Smooth muscle cell (in vitro differentiated cells): ENCODE measurements around the gene THAP10. TPM values are rescaled to one million over a fixed set of nuclear protein-coding genes. Genes with fewer than 3 reads are reported as not detected.
A peak's percentile ranks its signal among the peaks of the same experiment; 100 is the strongest.
"Not testable (repeated sequence)": the region's sequence is repeated elsewhere in the genome, so short reads cannot be mapped to it uniquely, and the experiment has no call there.

Source experiments
- DNase-seq: peaks from one replicate; lab custom pipeline; 2025; ENCODE audit not compliant: unreplicated experiment; lab: John Stamatoyannopoulos, UW
- H2AFZ ChIP-seq: fragments of 200-600 bp; sonication (generic); 2 replicates; pipeline ENCODE4 v1.6.0; 2016; ENCODE audit warnings: antibody characterized with exemption, low read depth, mild to moderate bottlenecking
- H3F3A ChIP-seq: fragments of 200-600 bp; sonication (generic); 2 replicates; pipeline ENCODE4 v1.6.0; 2017; ENCODE audit warnings: antibody characterized with exemption, low read depth
- H3K27ac ChIP-seq: fragments of 200-600 bp; sonication (generic); 2 replicates; pipeline ENCODE4 v1.5.1; 2016; ENCODE audit warnings: low read depth, mild to moderate bottlenecking
- H3K27me3 ChIP-seq: fragments of 200-600 bp; sonication (generic); 2 replicates; pipeline ENCODE4 v1.6.1; 2016; ENCODE audit warnings: low read depth, mild to moderate bottlenecking
- H3K36me3 ChIP-seq: fragments of 200-600 bp; sonication (generic); 2 replicates; pipeline ENCODE4 v1.5.1; 2016; ENCODE audit warnings: low read depth
- H3K4me1 ChIP-seq: fragments of 200-600 bp; sonication (generic); 2 replicates; pipeline ENCODE4 v1.5.1; 2016; ENCODE audit warnings: low read depth
- H3K4me2 ChIP-seq: fragments of 200-600 bp; sonication (generic); 2 replicates; pipeline ENCODE4 v1.6.0; 2016; ENCODE audit warnings: mild to moderate bottlenecking
- H3K4me3 ChIP-seq: fragments of 200-600 bp; sonication (generic); 2 replicates; pipeline ENCODE4 v1.5.1; 2016; ENCODE audit warnings: mild to moderate bottlenecking
- H3K79me2 ChIP-seq: fragments of 200-600 bp; sonication (generic); 2 replicates; pipeline ENCODE4 v1.6.0; 2016; ENCODE audit warnings: low read depth, mild to moderate bottlenecking
- H3K9ac ChIP-seq: fragments of 200-600 bp; sonication (generic); 2 replicates; pipeline ENCODE4 v1.6.0; 2016; ENCODE audit warnings: low read depth
- H3K9me3 ChIP-seq: fragments of 200-600 bp; sonication (generic); replicated peaks from 2 replicates; pipeline ENCODE4 v1.5.1; 2016; ENCODE audit warnings: low read depth
- H4K20me1 ChIP-seq: fragments of 200-600 bp; sonication (generic); 2 replicates; pipeline ENCODE4 v1.6.0; 2016; ENCODE audit warnings: low read depth
- CTCF ChIP-seq: fragments of 200-600 bp; sonication (generic); IDR thresholded peaks from 2 replicates; pipeline ENCODE4 v1.5.1; 2017; ENCODE audit warnings: borderline replicate concordance, mild to moderate bottlenecking, antibody characterized with exemption; ENCODE audit not compliant: insufficient read depth, poor library complexity, severe bottlenecking
- WGBS: methylation state at CpG from one replicate; pipeline ENCODE4 v1.1.7; 2016; ENCODE audit warnings: low lambda C conversion rate; 5-methylcytosine and 5-hydroxymethylcytosine counted together
- polyA plus RNA-seq: library from polyadenylated mRNA; unstranded; fragments of >200 nt; fragmentation: Nextera tagmentation; extraction: Ambion mirVana; gene quantifications from 2 replicates; pipeline ENCODE4 v1.2.1, GENCODE V29; 2016
- total RNA-seq: library from RNA; depleted of rRNA; stranded (reverse); fragments of >200 nt; gene quantifications from 2 replicates; pipeline ENCODE4 v1.2.3, GENCODE V29; 2014

THAP10 gene
- total and polyA plus RNA-seq, 2 experiments from 2014 or later = 2.0 to 2.1 TPM

DNA sequence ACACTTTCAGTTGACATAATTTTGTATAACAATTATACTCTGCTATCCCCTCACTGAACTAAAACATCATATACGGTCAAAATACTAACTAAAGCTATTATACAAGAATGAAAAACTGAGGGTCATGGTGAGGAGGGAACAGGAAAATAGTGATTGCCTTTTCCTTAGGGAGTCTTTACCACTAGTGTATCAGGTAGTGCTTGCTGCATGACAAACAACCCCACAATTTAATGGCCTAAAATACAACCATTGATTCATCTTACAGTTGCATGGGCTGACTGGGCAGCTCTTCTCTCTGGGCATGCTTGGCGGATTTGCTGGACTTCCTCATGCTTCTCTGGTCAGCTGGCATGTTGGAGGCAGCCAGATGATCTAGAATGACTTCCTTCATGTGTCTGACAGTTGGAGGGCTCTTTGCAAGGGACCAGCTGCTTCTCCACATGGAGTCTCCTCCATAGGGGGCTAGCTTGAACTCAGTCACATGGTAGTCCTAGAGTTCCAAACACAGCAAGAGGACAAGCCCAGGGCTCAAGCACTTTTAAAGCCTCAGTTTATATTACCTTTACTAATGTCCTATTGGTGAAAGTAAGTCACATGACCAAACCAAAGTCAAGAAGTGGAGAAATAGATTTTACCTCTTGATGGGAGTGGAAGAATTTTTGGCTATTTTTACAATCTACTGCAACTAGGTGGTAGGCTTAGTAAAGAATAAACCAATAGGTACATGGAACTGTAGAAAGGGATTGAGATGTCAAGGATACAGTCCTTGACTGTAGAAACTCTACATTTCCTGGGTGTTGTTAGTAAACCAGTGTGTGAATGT lies 18.8 kb downstream of the THAP10 start:
- Histone ChIP-seq H3K4me1 (peaks cover 5% of the 10 kb centered on the region), H3K4me2 (no peak overlapping the region), H2AFZ (no peak overlapping the region), H3K9me3 (no peaks in the 10 kb centered on the region), H3K36me3 (no peaks in the 10 kb centered on the region), H3K27ac (no peak overlapping the region), H3K79me2 (no peaks in the 10 kb centered on the region), H3F3A (no peaks in the 10 kb centered on the region), H4K20me1 (no peaks in the 10 kb centered on the region), H3K9ac (no peak overlapping the region), H3K4me3 (no peak overlapping the region), H3K27me3 (no peaks in the 10 kb centered on the region)
- WGBS = 97% methylated on average over 2 of the region's 2 CpGs
- DNase-seq = no peak
- TF ChIP-seq CTCF = no peak

GRCh38 chr15:70871490-70871889 lies 20.7 kb downstream of the THAP10 start:
- not testable (repeated sequence) for H3K9ac ChIP-seq, DNase-seq
- 97% methylated on average over 18 of the region's 34 CpGs for WGBS

DNA sequence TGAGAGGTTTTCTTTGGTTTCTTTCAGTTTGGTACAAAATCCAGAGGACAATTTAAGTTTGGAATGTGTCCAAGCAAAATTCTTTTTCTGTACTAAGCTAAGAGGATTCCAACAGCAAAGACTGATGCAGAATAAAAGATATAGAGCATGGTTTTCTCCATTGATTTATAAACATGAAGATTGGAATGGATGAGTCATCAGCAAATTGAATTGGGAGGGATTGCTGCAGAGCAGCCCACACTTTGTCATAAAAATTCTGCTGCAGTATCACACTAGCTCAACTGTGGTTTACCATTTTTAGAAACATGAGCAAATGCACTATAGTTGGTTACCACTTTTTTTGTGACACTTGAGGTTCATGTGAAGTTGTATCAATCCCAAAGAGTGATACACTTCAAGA lies 22.2 kb downstream of the THAP10 start:
- H4K20me1 ChIP-seq = no peaks in the 10 kb centered on the region
- peak overlapping the region; percentile 62 for H3K27ac ChIP-seq
- H3K9ac ChIP-seq = no peak overlapping the region
- no peaks in the 10 kb centered on the region for H3K36me3 ChIP-seq
- no peaks in the 10 kb centered on the region for H3K79me2 ChIP-seq
- no peak for TF ChIP-seq CTCF
- H2AFZ ChIP-seq = no peak overlapping the region
- H3K4me1 ChIP-seq = peaks cover 5% of the 10 kb centered on the region
- no peaks in the 10 kb centered on the region for H3K9me3 ChIP-seq
- H3K4me2 ChIP-seq = peak overlapping the region; percentile 76
- no peak for DNase-seq
- no peaks in the 10 kb centered on the region for H3K27me3 ChIP-seq
- no peak overlapping the region for H3K4me3 ChIP-seq
- H3F3A ChIP-seq = no peaks in the 10 kb centered on the region

More at GRCh38 chr15:70871490-70871889, 20.7 kb downstream of the THAP10 start:
- not testable (repeated sequence) for H3F3A ChIP-seq, H3K9me3 ChIP-seq, H3K4me1 ChIP-seq, H4K20me1 ChIP-seq, H3K79me2 ChIP-seq, H3K27me3 ChIP-seq, H3K27ac ChIP-seq, H3K4me3 ChIP-seq, H3K36me3 ChIP-seq, H3K4me2 ChIP-seq, H2AFZ ChIP-seq

- Histone ChIP-seq H3K27me3 (no peaks in the 10 kb centered on the region), H3K36me3 (no peaks in the 10 kb centered on the region), H3K79me2 (no peaks in the 10 kb centered on the region), H3K9ac (no peak overlapping the region), H2AFZ (no peak overlapping the region), H3K4me3 (no peak overlapping the region), H3F3A (no peaks in the 10 kb centered on the region), H3K9me3 (no peaks in the 10 kb centered on the region), H4K20me1 (no peaks in the 10 kb centered on the region), H3K4me2 (peak overlapping the region; percentile 76), H3K27ac (peak overlapping the region; percentile 62), H3K4me1 (peaks cover 5% of the 10 kb centered on the region)
- 55% methylated on average over 3 of the region's 3 CpGs for WGBS
- DNase-seq = no peak
- no peak for TF ChIP-seq CTCF
Observed at GRCh38 chr15:70869346-70869745, 22.9 kb downstream of the THAP10 start.
